Testis (tissue), 3 donors: ENCODE data around the gene UBE3B. TPM values are rescaled to one million over a fixed set of nuclear protein-coding genes. Genes with fewer than 3 reads are reported as not detected.

Experiments
- DNase-seq: peaks from one replicate; pipeline ENCODE4 v3.0.0-alpha.2; 2019
- H3K27ac ChIP-seq, 2 donors: fragments of 200-600 bp; sonication (generic); one replicate each; pipeline ENCODE4 v1.5.1; 2019
- H3K27me3 ChIP-seq: fragments of 200-600 bp; sonication (generic); one replicate; pipeline ENCODE4 v1.5.1; 2019
- H3K36me3 ChIP-seq: fragments of 200-600 bp; sonication (generic); one replicate; pipeline ENCODE4 v1.5.1; 2017; ENCODE audit warnings: low read depth; ENCODE audit errors: missing control alignments
- H3K4me1 ChIP-seq: fragments of 200-600 bp; sonication (generic); one replicate; pipeline ENCODE4 v1.5.1; 2019
- H3K4me3 ChIP-seq, 2 donors: fragments of 200-600 bp; sonication (generic); one replicate each; pipeline ENCODE4 v1.5.1; 2017 to 2019
- H3K9me3 ChIP-seq: fragments of 200-600 bp; sonication (generic); one replicate; pipeline ENCODE4 v1.5.1; 2017
- POLR2A ChIP-seq: fragments of 450-650 bp; IDR thresholded peaks from one replicate; pipeline ENCODE4 v1.6.1; 2017; ENCODE audit warnings: antibody characterized with exemption, mild to moderate bottlenecking, moderate library complexity
- WGBS, 2 donors: methylation state at CpG; one replicate each; pipeline ENCODE4 v1.1.5; 2018; 5-methylcytosine and 5-hydroxymethylcytosine counted together
- intact Hi-C: fragments of 100-400 bp; cut with DNase I; formaldehyde crosslinking; loops from one replicate; pipeline ENCODE4 v1.15.1; 2023; ENCODE audit warnings: low total_unique reads
- polyA plus RNA-seq: library from polyadenylated mRNA; stranded (reverse); fragments of 350-450 nt; fragmentation: Illumina TruSeq; extraction: RNeasy Lipid Tissue Mini Kit (QIAGEN cat#74804); gene quantifications from one replicate; pipeline ENCODE4 v1.2.3, GENCODE V29; 2014; ENCODE audit warnings: low read depth, low replicate concordance; ENCODE audit not compliant: insufficient read depth
- total RNA-seq, 2 donors: library from RNA; depleted of rRNA; stranded (reverse); fragments of >200 nt; gene quantifications; one replicate each; pipeline ENCODE4 v1.2.3, GENCODE V29; 2016
- TF ChIP-seq, protein P1 (sequence below), 3 experiments: fragments of 450-650 bp in 2 of 3; fragments of 200-600 bp in 1 of 3; sonication (generic) in 1 of 3; IDR thresholded peaks; one replicate each; pipeline ENCODE4 v1.5.1; 2016 to 2019; ENCODE audit warnings: antibody characterized with exemption in 3 of 3, mild to moderate bottlenecking in 2 of 3, moderate library complexity in 1 of 3

Gene UBE3B
- total and polyA plus RNA-seq, 3 donors from 2014 or later = 38.1 to 66.8 (median 65.6) TPM

DNA sequence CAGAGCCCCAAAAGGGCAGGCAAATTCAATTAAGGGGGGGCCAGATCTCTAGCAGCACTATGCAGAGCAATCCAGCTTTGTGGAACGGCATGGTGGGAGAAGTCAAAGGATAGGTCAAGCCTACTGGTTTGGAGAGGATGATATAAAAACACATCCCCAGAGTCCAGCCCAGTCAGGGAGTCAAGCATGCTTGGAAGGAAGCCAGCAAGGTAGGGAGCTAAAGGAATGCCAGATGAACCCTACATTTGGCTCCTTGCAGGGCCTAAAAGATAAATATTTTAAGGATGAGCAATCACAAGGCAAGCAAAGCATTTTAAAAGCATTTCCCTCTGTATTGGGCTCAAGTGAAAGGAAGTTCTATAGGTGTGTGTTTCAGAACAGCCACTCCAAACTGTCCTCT is 21.7 kb upstream of the UBE3B start:
- no peak for DNase-seq
- 82 to 100% methylated on average over 1 of the region's 1 CpG for WGBS, 2 donors
- Histone ChIP-seq H3K36me3 (no peaks in the 10 kb centered on the region), H3K27me3 (no peaks in the 10 kb centered on the region), H3K9me3 (no peaks in the 10 kb centered on the region), H3K4me1 (peaks cover 14% of the 10 kb centered on the region), H3K4me3 (no peak overlapping the region), H3K27ac (no peak overlapping the region)
- intact Hi-C loops = no loop called here
- no peak for TF ChIP-seq POLR2A
- TF ChIP-seq, protein P1, sequence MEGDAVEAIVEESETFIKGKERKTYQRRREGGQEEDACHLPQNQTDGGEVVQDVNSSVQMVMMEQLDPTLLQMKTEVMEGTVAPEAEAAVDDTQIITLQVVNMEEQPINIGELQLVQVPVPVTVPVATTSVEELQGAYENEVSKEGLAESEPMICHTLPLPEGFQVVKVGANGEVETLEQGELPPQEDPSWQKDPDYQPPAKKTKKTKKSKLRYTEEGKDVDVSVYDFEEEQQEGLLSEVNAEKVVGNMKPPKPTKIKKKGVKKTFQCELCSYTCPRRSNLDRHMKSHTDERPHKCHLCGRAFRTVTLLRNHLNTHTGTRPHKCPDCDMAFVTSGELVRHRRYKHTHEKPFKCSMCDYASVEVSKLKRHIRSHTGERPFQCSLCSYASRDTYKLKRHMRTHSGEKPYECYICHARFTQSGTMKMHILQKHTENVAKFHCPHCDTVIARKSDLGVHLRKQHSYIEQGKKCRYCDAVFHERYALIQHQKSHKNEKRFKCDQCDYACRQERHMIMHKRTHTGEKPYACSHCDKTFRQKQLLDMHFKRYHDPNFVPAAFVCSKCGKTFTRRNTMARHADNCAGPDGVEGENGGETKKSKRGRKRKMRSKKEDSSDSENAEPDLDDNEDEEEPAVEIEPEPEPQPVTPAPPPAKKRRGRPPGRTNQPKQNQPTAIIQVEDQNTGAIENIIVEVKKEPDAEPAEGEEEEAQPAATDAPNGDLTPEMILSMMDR (IDR thresholded peaks at IDR 0.05) = no peak

DNA sequence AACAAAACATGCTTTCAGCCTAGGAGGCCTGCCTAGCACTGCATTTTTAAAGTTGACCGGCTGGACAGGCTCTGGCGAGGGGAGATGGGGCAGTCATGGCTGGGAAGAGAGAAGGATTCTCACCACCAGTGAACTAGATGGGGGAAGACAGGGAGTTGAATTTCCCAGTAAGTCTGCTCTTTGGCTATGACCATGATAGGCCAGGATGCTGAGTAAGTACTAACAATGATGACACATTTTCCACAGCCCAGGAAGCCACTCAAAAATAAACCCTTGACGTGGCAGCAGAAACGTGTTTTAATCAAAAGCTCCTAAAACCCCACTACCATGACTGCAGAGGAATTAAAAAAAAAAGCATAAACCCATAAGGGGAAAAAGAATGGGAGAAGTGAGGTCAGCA is 19.3 kb upstream of the UBE3B start:
- H3K27ac ChIP-seq = peak overlapping the region in 1 of 2 donors; percentile 27
- no peaks in the 10 kb centered on the region for H3K9me3 ChIP-seq
- H3K36me3 ChIP-seq = no peaks in the 10 kb centered on the region
- TF ChIP-seq, protein P1 (IDR thresholded peaks at IDR 0.05) = no peak
- no peak for TF ChIP-seq POLR2A
- peaks cover 38% of the 10 kb centered on the region for H3K4me1 ChIP-seq
- no peaks in the 10 kb centered on the region for H3K27me3 ChIP-seq
- WGBS, 2 donors = 76 to 87% methylated on average over 4 of the region's 4 CpGs
- no peak overlapping the region for H3K4me3 ChIP-seq
- intact Hi-C loops = no loop called here
- no peak for DNase-seq

DNA sequence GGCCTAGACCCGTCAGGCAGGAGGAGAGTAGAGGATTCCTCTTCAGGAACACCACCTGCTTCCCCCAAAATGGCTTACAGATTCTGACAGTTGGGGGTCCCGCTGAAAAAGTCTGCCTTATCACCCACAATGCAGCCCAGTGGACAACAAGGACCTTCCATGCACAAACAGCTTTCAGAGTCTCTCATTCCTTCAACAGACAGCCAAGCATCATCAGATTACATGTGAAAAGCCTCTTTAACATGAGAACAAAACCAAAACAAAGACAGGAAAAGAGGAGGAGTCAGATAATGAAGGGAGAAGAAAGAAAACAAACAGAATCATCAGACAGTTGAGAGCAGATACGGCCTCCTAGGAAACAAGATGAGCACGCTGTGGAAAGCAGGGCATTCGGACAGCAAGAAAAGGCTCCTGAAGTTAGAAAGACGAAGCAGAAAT is 18.6 kb upstream of the UBE3B start:
- Histone ChIP-seq H3K9me3 (no peaks in the 10 kb centered on the region), H3K27me3 (no peaks in the 10 kb centered on the region), H3K27ac (peak overlapping the region; percentile 27 to 61), H3K4me3 (no peak overlapping the region), H3K4me1 (peaks cover 45% of the 10 kb centered on the region), H3K36me3 (no peaks in the 10 kb centered on the region)
- DNase-seq = no peak
- intact Hi-C loops = no loop called here
- no peak for TF ChIP-seq POLR2A
- TF ChIP-seq, protein P1 (IDR thresholded peaks at IDR 0.05) = no peak
- WGBS, 2 donors = 46 to 56% methylated on average over 6 of the region's 6 CpGs

DNA sequence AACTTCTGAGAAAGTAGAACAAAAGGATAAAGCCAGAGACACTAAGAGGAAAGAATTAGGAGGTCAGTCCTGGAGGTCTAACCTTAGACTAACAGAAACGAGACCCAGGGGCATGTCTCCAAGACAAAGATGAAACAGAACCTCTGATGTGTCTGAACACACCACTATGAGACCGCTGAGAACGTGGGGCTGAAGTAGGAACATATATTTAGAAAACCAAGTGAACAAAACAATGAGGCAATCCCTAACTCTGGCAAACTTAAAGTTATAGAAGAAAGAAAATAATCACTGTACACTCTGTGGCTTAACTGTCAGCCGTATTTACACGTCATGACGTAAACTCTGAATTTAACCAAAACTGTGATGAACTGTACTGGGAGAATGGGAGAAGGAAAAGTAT is 18.2 kb upstream of the UBE3B start:
- Histone ChIP-seq H3K27ac (peak overlapping the region; percentile 27 to 61), H3K27me3 (no peaks in the 10 kb centered on the region), H3K9me3 (no peaks in the 10 kb centered on the region), H3K4me3 (no peak overlapping the region), H3K36me3 (no peaks in the 10 kb centered on the region), H3K4me1 (peaks cover 49% of the 10 kb centered on the region)
- intact Hi-C loops = no loop called here
- no peak for TF ChIP-seq POLR2A
- TF ChIP-seq, protein P1 (IDR thresholded peaks at IDR 0.05) = no peak
- no peak for DNase-seq
- 50 to 62% methylated on average over 6 of the region's 6 CpGs for whole genome bisulfite sequencing, 2 donors

DNA sequence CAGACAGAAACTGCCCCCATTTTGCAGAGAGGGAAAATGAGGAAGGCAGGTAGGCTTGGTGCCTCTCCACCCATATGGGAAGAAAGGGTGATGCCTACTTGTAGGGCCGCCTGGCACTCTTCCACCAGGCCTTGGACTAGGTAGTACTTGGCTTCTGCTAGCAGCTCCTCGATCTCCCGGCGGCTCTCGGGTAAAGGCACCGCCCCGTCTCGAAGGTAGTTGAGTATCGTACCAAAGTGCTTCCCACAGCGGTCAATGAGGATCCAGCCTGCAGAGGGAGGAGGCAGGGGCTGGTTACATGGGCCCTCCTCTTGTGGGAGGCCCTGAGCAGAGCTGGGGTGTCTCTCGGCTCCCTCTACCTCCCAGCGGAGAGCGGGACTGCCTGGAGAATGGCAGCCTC is 16.9 kb upstream of the UBE3B start:
- DNase-seq = no peak
- Histone ChIP-seq H3K27me3 (no peaks in the 10 kb centered on the region), H3K36me3 (no peaks in the 10 kb centered on the region), H3K4me1 (peaks cover 58% of the 10 kb centered on the region), H3K9me3 (no peaks in the 10 kb centered on the region), H3K27ac (peak overlapping the region; percentile 89 to 95), H3K4me3 (no peak overlapping the region)
- intact Hi-C loops = no loop called here
- WGBS, 2 donors = 88 to 98% methylated on average over 13 of the region's 13 CpGs
- TF ChIP-seq POLR2A = no peak
- TF ChIP-seq, protein P1 (IDR thresholded peaks at IDR 0.05) = no peak
